ENCODE measurements around the gene ANKRD6.

The ANKRD6 gene

DNA sequence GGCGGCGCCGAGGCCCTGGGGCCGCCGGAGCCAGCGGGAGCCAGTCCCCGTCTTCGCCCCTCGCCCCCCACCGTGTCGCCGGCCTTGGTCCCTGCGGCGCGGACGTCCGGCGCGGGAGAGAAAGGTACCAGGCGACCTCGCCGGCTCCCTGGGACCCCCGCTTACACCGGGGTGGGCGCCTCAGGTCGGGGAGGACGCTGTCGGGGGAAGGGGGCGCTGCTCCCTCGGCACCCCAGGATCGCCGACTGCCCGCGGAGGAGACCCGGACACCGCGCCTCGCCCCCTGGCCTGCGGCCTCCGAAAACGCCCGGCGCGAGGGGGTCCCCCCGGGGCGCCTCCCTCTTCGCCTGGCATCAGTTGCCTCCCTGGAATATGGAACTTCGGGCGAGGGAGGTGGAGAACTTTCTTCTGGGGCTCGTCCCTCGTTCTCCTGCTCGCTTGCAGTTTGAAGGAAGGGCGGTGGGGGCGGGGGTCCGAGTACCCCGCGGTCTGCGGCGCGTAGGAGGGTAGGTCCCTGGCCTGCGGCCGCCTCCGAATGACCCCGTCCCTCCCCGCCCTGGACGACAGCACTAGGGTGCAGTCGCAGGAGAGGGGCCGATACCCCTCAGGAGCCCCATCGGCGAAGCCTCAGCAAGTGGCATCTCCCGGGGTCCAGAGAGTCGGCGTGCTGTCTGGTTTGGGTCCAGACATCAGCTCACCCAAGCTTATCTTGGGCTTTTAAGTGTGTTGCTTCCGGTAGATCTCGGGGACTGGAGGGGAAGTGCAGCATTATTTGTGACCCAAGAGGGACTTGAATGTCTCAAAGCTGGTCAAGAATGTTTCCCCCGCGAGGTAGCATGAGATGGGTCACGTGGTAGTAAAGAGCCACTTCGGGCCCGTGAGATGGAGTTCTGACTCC lies 549 bp downstream of the ANKRD6 start:
- DNase-seq (ENCODE audit: low read depth) = no peak
- peak overlapping the region; percentile 67 for H3K4me3 ChIP-seq (ENCODE audit: low read depth, low read length)
- TF ChIP-seq, protein P1, sequence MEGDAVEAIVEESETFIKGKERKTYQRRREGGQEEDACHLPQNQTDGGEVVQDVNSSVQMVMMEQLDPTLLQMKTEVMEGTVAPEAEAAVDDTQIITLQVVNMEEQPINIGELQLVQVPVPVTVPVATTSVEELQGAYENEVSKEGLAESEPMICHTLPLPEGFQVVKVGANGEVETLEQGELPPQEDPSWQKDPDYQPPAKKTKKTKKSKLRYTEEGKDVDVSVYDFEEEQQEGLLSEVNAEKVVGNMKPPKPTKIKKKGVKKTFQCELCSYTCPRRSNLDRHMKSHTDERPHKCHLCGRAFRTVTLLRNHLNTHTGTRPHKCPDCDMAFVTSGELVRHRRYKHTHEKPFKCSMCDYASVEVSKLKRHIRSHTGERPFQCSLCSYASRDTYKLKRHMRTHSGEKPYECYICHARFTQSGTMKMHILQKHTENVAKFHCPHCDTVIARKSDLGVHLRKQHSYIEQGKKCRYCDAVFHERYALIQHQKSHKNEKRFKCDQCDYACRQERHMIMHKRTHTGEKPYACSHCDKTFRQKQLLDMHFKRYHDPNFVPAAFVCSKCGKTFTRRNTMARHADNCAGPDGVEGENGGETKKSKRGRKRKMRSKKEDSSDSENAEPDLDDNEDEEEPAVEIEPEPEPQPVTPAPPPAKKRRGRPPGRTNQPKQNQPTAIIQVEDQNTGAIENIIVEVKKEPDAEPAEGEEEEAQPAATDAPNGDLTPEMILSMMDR (IDR thresholded peaks at IDR 0.05; ENCODE audit: low read depth, low read length, missing control alignments) = no peak

DNA sequence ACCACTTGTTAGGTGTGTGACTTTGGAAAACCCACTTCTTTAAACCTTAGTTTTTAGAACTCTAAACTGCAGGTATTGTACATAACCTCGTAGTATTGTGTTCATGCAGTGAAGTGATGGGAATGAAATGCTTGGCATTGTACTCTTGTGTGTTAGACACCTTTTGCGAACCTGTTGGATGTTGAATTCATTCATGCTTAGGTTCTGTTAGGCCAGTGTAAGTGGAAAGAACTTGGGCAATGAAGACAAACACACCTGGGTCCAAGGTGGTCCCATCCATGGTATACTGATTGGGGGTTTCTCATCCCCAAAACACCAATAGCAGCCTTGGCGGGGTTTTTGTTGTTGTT lies 1.2 kb downstream of the ANKRD6 start:
- DNase-seq (ENCODE audit: low read depth) = no peak
- TF ChIP-seq, protein P1 (IDR thresholded peaks at IDR 0.05; ENCODE audit: low read depth, low read length, missing control alignments) = no peak
- peak overlapping the region; percentile 67; the same call in 1 of the 2 replicates for H3K4me3 ChIP-seq (ENCODE audit: low read depth, low read length)

DNA sequence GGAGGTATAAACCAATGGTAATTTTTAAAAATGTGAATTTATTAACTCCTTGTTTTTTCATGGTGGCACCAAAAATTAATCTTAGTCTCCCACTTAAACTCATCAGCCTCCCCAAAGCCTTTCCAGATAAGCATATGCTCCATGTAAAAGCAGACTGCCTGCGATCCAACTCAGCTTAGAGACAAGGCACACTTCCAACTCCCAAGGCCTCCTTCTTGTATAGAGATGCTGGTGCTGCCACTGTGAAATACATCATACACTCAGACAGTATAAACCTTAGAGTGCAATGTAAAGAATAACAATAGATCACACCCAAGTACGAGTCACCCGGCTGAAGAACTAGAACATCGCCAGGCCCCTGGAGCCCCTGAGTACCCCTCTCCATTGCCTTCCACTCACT lies 2.0 kb downstream of the ANKRD6 start:
- no peak overlapping the region for H3K4me3 ChIP-seq (ENCODE audit: low read depth, low read length)
- no peak for DNase-seq (ENCODE audit: low read depth)
- TF ChIP-seq, protein P1 (IDR thresholded peaks at IDR 0.05; ENCODE audit: low read depth, low read length, missing control alignments) = no peak

DNA sequence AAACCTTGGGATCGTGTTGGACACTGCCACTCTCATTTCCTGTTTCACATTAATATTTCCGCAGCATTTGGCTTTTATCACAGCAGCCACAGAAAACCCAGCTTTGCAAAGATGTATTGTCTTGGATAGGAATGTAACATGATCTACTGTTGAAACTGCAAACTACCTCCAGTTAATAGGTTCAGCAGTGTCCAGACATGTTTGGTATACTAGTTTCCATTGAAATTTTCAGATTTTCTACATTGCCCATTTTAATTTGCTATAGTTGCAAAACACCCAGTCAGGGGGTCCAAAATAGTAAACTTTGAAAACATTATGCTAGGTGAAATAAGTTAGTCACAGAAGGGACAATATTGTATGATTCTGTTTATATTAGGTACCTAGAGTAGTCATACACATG lies 3.3 kb downstream of the ANKRD6 start:
- no peak for DNase-seq (ENCODE audit: low read depth)
- no peak overlapping the region for H3K4me3 ChIP-seq (ENCODE audit: low read depth, low read length)
- TF ChIP-seq, protein P1 (IDR thresholded peaks at IDR 0.05; ENCODE audit: low read depth, low read length, missing control alignments) = no peak

DNA sequence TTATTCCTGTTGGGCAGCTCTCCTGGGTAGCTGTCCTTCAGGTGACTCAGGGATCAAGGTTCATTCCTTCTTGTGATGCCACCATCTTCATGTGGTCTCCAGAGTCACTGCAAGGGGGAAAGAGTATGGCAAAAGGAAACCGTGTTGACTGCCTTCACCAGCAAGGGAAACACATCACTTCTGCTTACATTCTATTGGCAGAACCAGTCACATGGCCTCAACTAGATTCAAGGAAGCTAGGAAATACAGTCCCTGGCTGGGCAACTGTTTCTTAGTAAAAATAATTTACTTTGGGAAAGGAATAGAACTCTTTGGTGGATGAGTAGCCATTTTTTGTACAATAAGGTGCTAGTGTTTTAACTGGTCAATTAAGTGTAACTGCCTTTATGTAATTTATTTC lies 5.3 kb downstream of the ANKRD6 start:
- no peak overlapping the region for H3K4me3 ChIP-seq (ENCODE audit: low read depth, low read length)
- TF ChIP-seq, protein P1 (IDR thresholded peaks at IDR 0.05; ENCODE audit: low read depth, low read length, missing control alignments) = no peak
- DNase-seq (ENCODE audit: low read depth) = no peak

DNA sequence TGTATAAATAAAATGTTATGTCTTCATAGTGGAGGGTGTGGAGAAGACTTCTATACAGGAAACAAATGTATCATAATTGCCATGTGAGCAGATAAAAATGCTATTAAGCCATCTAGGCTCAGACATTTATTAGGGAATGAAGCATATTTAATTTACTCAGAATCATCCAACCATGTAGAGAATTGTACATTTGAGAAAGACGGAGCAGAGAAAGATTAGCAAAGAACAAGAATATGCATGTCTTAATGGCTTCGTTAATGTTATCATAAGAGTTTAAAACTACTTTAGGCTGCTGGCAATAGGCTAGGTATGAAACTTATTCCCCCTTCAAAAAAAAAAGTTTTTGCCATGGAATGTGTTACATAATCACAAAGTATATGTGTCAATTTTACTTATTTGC lies 6.1 kb downstream of the ANKRD6 start:
- no peak for DNase-seq (ENCODE audit: low read depth)
- TF ChIP-seq, protein P1 (IDR thresholded peaks at IDR 0.05; ENCODE audit: low read depth, low read length, missing control alignments) = no peak
- no peak overlapping the region for H3K4me3 ChIP-seq (ENCODE audit: low read depth, low read length)

DNA sequence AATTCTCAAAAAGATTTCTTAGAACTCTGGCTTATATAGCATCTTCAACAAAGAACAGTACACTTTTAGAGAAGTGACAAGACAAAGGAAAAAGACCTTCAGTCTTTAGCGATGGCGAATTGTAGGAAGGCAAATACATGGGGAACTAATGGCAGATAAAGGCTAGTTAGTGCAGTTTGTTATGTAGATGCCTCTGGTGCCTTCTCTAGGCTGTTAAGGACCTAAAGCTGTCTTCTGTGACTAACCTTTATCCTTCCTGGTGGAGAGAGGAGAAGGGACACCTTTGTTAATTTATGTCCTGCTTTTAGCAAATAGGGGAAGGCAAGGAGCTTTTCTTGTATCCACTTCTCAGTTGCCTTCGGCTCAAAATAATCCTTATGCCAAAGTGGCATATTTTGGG lies 7.2 kb downstream of the ANKRD6 start:
- TF ChIP-seq, protein P1 (IDR thresholded peaks at IDR 0.05; ENCODE audit: low read depth, low read length, missing control alignments) = no peak
- no peak for DNase-seq (ENCODE audit: low read depth)
- H3K4me3 ChIP-seq (ENCODE audit: low read depth, low read length) = no peak overlapping the region
